Kidney (tissue), 14 donors: ENCODE measurements around the gene SCAMP2. TPM values are rescaled to one million over a fixed set of nuclear protein-coding genes. Genes with fewer than 3 reads are reported as not detected.
A peak's percentile ranks its signal among the peaks of the same experiment; 100 is the strongest.

Source experiments
- DNase-seq, 5 donors: peaks; one replicate each; pipeline ENCODE4 v3.0.0-alpha.2; 2013 to 2020
- FAIRE-seq: peaks from 2 replicates; lab custom pipeline; 2012; peaks lifted over from hg19 to GRCh38; lab: Jason Lieb, UNC
- H3K27ac ChIP-seq, 2 donors: one replicate each; pipeline ENCODE4 v1.7.0; 2013; ENCODE audit warnings: low read depth in 2 of 2, low read length in 2 of 2, inconsistent platforms in 1 of 2
- H3K27me3 ChIP-seq: one replicate; pipeline ENCODE4 v1.7.1; 2013; ENCODE audit warnings: low read length, inconsistent platforms; ENCODE audit not compliant: control insufficient read depth, insufficient read depth
- H3K36me3 ChIP-seq, 3 donors: one replicate each; pipeline versions ENCODE4 v1.7.0 to v1.7.1; 2013; ENCODE audit warnings: low read length in 3 of 3, control low read depth in 1 of 3, inconsistent platforms in 1 of 3; ENCODE audit not compliant: insufficient read depth in 3 of 3, control insufficient read depth in 2 of 3
- H3K4me1 ChIP-seq, 3 donors: one replicate each; pipeline versions ENCODE4 v1.7.0 to v1.7.1; 2013; ENCODE audit warnings: low read length in 3 of 3, inconsistent platforms in 1 of 3, low read depth in 1 of 3; ENCODE audit not compliant: control insufficient read depth in 2 of 3, insufficient read depth in 2 of 3
- H3K4me3 ChIP-seq, 3 donors: one replicate each; pipeline versions ENCODE4 v1.7.0 to v1.8.1; 2013; ENCODE audit warnings: low read length in 3 of 3, control low read depth in 1 of 3, inconsistent platforms in 1 of 3
- H3K9ac ChIP-seq, 3 donors: one replicate each; pipeline versions ENCODE4 v1.7.0 to v1.7.1; 2013; ENCODE audit warnings: low read length in 3 of 3, control low read depth in 1 of 3, inconsistent platforms in 1 of 3
- H3K9me3 ChIP-seq, 3 donors: one replicate each; pipeline versions ENCODE4 v1.7.0 to v1.7.1; 2013; ENCODE audit warnings: low read length in 3 of 3, control low read depth in 1 of 3, inconsistent platforms in 1 of 3; ENCODE audit not compliant: control insufficient read depth in 2 of 3, insufficient read depth in 1 of 3
- intact Hi-C: fragments of 100-400 bp; cut with DNase I; formaldehyde crosslinking; loops from one replicate; pipeline ENCODE4 v1.11.1; 2022
- polyA plus RNA-seq: library from polyadenylated mRNA; stranded (reverse); fragments of 350-450 nt; fragmentation: Illumina TruSeq; extraction: RNeasy Lipid Tissue Mini Kit (QIAGEN cat#74804); gene quantifications from one replicate; pipeline ENCODE4 v1.2.3, GENCODE V29; 2014; ENCODE audit warnings: low read depth, low replicate concordance; ENCODE audit not compliant: insufficient read depth
- total RNA-seq: library from RNA; stranded (reverse); fragmentation: NEBNext Ultra II Directional; extraction: Animal tissue kit (Norgen Biotek cat#: 25700); gene quantifications from one replicate; pipeline ENCODE4 v1.2.1, GENCODE V29; 2021
- TF ChIP-seq, protein P1 (sequence below): IDR thresholded peaks from 3 replicates; pipeline ENCODE4 v1.5.1; 2012; ENCODE audit warnings: mild to moderate bottlenecking, moderate library complexity, borderline replicate concordance; ENCODE audit not compliant: insufficient read depth; ENCODE audit errors: extremely low read depth
- donor health status: control.
- donor health status: control.
- donor health status: control.
- donor health status: control.
- donor health status: control.
- donor health status: DM: yes; HTN: yes; CAD: no.
- donor health status: Normal renal cell carcinoma (clear cell type).

SCAMP2 gene
- total and polyA plus RNA-seq, 2 donors from 2014 or later, result 87.9 to 102 TPM

DNA sequence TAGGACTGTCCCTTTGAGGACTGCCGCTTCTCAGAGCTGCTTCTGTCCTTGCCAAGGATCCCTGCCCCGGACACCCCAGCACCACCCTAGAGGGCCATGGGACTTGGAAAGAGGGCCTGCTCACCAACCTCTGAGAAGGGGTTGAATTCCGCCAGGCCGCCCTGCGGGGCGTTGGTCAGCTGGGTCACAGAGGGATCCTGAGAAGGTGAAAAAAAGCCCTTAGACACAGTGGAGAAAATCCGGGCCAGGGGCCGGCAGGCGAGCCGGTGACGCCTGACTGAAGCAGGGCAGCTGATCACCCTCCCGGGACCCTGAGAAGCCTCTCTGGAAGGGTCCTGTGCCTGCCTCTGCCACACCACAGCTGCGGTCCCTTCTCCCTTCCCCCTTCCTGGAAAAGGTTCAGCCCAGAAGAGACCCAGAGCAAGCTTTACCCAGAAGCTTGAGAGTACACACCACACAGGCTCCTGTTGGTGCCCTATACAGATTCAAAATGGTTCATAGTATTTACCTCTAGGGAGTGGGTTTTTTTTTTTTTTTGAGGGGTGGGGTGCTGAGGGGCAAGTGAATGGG is 18.6 kb downstream of the SCAMP2 start:
- TF ChIP-seq, protein P1, sequence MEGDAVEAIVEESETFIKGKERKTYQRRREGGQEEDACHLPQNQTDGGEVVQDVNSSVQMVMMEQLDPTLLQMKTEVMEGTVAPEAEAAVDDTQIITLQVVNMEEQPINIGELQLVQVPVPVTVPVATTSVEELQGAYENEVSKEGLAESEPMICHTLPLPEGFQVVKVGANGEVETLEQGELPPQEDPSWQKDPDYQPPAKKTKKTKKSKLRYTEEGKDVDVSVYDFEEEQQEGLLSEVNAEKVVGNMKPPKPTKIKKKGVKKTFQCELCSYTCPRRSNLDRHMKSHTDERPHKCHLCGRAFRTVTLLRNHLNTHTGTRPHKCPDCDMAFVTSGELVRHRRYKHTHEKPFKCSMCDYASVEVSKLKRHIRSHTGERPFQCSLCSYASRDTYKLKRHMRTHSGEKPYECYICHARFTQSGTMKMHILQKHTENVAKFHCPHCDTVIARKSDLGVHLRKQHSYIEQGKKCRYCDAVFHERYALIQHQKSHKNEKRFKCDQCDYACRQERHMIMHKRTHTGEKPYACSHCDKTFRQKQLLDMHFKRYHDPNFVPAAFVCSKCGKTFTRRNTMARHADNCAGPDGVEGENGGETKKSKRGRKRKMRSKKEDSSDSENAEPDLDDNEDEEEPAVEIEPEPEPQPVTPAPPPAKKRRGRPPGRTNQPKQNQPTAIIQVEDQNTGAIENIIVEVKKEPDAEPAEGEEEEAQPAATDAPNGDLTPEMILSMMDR, result no peak
- no peak overlapping the region for H3K27ac ChIP-seq
- no peak overlapping the region for H3K9ac ChIP-seq
- intact Hi-C loops, result no loop called here
- H3K4me1 ChIP-seq, result peaks cover 0 to 32% (median 22%) of the 10 kb centered on the region in 3 donors
- FAIRE-seq (no peak), DNase-seq (no peak)
- H3K4me3 ChIP-seq, result no peak overlapping the region
- H3K27me3 ChIP-seq, result no peaks in the 10 kb centered on the region
- no peaks in the 10 kb centered on the region for H3K9me3 ChIP-seq
- peaks cover 0 to 45% (median 26%) of the 10 kb centered on the region in 3 donors for H3K36me3 ChIP-seq

DNA sequence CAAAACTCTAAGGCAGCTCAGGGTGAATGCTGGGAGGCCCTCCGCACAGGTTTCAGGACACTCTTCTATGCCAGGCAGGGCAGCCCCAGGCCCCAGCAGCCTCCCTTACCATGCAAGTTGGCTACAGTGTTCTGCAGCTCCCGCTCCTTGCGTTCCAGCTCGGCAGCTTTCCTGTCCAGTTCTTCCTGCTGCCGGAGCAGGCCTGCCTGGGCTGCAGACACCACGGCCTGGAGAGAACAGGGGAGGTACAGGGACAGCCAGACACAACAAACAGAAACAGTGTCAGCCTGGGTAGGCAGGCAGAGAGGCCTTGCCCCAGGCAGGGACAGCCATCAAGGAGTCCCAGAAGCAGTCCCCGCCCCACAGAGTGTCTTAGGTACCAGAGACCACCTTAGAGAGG is 21.2 kb downstream of the SCAMP2 start:
- no peaks in the 10 kb centered on the region for H3K27me3 ChIP-seq
- H3K4me1 ChIP-seq, result peaks cover 0 to 27% (median 25%) of the 10 kb centered on the region in 3 donors
- TF ChIP-seq, protein P1, result no peak
- no peak overlapping the region for H3K9ac ChIP-seq
- no peak overlapping the region for H3K27ac ChIP-seq
- H3K36me3 ChIP-seq, result peaks cover 0 to 45% (median 26%) of the 10 kb centered on the region in 3 donors
- no peak overlapping the region for H3K4me3 ChIP-seq
- no peak for FAIRE-seq
- DNase-seq, result no peak
- no peaks in the 10 kb centered on the region for H3K9me3 ChIP-seq
- intact Hi-C loops, result no loop called here

DNA sequence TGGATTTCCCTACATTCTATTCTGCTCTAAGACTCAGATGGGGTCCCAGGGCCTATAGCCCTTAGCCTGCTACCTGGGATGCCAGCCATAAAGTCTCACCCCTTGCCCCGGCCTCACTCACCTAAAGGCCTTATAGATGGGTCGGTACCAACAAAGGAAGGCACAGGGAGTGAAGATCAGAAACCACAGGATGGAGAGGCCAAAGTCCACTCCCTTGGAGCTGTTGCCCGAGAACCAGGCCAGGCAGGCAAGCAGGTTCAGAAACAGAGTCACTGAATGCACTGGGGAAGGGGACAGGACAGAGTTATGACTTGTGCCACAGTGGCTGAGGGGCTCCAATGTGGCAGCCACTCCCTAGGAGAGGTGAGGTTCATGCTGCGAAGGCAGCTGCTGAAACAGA is 22.8 kb downstream of the SCAMP2 start:
- intact Hi-C loops, result no loop called here
- H3K27ac ChIP-seq, result no peak overlapping the region
- H3K4me3 ChIP-seq, result no peak overlapping the region
- TF ChIP-seq, protein P1, result no peak
- H3K4me1 ChIP-seq, result peaks cover 0 to 22% (median 18%) of the 10 kb centered on the region in 3 donors
- FAIRE-seq (no peak), DNase-seq (no peak)
- peaks cover 0 to 50% (median 28%) of the 10 kb centered on the region in 3 donors for H3K36me3 ChIP-seq
- no peaks in the 10 kb centered on the region for H3K9me3 ChIP-seq
- H3K9ac ChIP-seq, result no peak overlapping the region
- no peaks in the 10 kb centered on the region for H3K27me3 ChIP-seq

GRCh38 chr15:74847432-74847831 is 25.7 kb downstream of the SCAMP2 start:
- H3K4me1 ChIP-seq, result peaks cover 0 to 34% (median 26%) of the 10 kb centered on the region in 3 donors
- intact Hi-C loops, result no loop called here
- no peak overlapping the region for H3K4me3 ChIP-seq
- H3K27me3 ChIP-seq, result no peaks in the 10 kb centered on the region
- H3K9me3 ChIP-seq, result no peaks in the 10 kb centered on the region
- FAIRE-seq (no peak), DNase-seq (peak in 4 of 5 donors; percentile 31 to 74 (median 46))
- TF ChIP-seq, protein P1, result no peak
- H3K36me3 ChIP-seq, result peaks cover 0 to 44% (median 27%) of the 10 kb centered on the region in 3 donors
- peak overlapping the region; percentile 69 to 70 for H3K27ac ChIP-seq
- H3K9ac ChIP-seq, result no peak overlapping the region
